ENCODE results near the gene FAAH.
"Not testable (repeated sequence)": the region's sequence is repeated elsewhere in the genome, so short reads cannot be mapped to it uniquely, and the experiment has no call there.

- TF ChIP-seq CTCF (IDR thresholded peaks at IDR 0.05); POLR2AphosphoS5 (IDR thresholded peaks at IDR 0.05; ENCODE audit: low read depth, low read length); REST (IDR thresholded peaks at IDR 0.05; ENCODE audit: insufficient read depth in 1 of 2, low read depth in 2 of 2, low read length in 1 of 2); SIN3A (IDR thresholded peaks at IDR 0.05; ENCODE audit: borderline replicate concordance, insufficient read depth, low read depth, low read length); TCF7L2 (IDR thresholded peaks at IDR 0.05; ENCODE audit: low read depth, low read length): not testable (repeated sequence)
These were observed 28.3 kb upstream of the FAAH start for GRCh38 chr1:46365796-46366195.

Measured in Panc1 (cell line).